ENCODE results near the gene RANBP10.

RANBP10 gene

DNA sequence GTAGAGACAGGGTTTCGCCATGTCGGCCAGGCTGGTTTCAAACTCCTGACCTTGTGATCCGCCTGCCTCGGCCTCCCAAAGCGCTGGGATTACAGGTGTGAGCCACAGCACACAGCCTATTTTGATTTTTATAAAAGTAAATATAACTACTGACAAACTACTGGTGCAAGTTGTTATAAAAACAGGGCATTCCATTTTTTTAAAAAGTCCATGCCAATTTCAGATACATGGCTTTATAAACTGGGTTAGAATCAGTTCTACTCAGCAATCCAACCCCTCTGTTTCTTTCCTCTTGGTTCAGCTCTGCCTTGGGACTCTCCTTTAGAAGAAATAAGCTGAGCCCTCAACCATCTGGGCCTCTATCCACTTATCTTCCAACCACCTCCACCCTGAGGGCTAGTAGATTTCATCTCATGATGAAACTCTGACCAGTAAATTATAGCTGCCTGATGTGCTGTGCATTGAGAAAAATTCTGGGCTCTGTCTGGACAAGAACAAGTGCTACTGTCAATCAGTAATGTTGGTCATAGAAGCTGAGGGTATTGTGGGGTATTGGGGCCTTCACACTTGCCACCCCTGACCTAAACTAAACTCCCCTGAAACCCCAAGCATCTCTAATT is 10.2 kb downstream of the RANBP10 start:
- TF ChIP-seq, protein P1, sequence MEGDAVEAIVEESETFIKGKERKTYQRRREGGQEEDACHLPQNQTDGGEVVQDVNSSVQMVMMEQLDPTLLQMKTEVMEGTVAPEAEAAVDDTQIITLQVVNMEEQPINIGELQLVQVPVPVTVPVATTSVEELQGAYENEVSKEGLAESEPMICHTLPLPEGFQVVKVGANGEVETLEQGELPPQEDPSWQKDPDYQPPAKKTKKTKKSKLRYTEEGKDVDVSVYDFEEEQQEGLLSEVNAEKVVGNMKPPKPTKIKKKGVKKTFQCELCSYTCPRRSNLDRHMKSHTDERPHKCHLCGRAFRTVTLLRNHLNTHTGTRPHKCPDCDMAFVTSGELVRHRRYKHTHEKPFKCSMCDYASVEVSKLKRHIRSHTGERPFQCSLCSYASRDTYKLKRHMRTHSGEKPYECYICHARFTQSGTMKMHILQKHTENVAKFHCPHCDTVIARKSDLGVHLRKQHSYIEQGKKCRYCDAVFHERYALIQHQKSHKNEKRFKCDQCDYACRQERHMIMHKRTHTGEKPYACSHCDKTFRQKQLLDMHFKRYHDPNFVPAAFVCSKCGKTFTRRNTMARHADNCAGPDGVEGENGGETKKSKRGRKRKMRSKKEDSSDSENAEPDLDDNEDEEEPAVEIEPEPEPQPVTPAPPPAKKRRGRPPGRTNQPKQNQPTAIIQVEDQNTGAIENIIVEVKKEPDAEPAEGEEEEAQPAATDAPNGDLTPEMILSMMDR (conservative IDR thresholded peaks at IDR 0.05; ENCODE audit: low read depth, low read length): no peak
- no peak for DNase-seq (ENCODE audit: low read depth)

DNA sequence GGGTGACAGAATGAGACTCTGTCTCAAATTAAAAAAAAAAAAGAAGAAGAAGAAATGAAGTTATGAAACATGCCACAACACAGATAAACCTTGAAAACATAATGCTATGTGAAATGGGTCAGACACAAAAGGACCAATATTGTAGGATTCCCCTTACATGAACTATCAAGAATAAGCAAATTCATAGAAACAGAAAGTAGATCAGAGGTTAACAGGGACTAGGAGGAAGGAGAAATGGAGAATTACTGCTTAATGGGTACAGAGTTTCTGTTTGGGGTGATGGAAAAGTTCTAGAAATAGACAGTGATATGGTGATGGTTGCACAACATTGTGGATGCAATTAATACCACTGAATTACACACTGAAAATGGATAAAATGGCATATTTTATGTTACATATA is 16.3 kb downstream of the RANBP10 start:
- no peak for DNase-seq (ENCODE audit: low read depth)
- H3K4me3 ChIP-seq (ENCODE audit: low read depth, low read length): no peak overlapping the region
- TF ChIP-seq, protein P1 (conservative IDR thresholded peaks at IDR 0.05; ENCODE audit: low read depth, low read length): no peak

More for the DNA sequence above, 10.2 kb downstream of the RANBP10 start:
- H3K4me3 ChIP-seq (ENCODE audit: low read depth, low read length): no peak overlapping the region

DNA sequence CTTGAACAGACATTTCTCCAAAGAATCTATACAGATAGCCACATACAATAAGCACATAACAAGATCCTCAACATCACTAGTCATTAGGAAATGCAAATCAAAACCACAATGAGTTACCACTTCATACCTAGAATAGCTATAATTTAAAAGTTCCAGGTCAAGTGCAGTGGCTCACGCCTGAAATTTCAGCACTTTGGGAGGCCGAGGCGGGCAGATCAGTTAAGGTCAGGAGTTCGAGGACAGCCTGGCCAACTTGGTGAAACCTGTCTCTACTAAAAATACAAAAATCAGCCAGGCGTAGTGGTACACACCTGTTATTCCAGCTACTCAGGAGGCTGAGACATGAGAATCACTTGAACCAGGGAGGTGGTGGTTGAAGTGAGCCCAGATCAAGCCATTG is 19.9 kb downstream of the RANBP10 start:
- TF ChIP-seq, protein P1 (conservative IDR thresholded peaks at IDR 0.05; ENCODE audit: low read depth, low read length): no peak
- no peak overlapping the region for H3K4me3 ChIP-seq (ENCODE audit: low read depth, low read length)
- DNase-seq (ENCODE audit: low read depth): no peak

DNA sequence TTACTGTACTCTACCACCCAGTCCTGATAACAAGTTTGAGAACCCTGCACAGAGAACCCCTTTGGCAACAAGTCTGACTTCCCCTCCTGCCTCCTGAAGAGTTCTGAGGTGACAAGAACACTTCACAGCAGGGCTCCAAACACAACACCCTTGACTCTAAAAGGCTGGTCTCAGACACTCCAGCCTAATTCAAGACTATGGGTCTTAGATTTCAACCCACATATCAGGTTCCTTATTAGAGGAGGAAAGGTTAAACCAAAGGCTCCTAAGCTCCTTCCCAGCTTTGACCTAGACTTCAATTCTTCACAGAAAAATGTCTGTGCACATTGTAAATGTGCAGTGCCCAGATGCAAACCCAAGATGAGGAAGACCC is 23.0 kb downstream of the RANBP10 start:
- no peak overlapping the region for H3K4me3 ChIP-seq (ENCODE audit: low read depth, low read length)
- no peak for DNase-seq (ENCODE audit: low read depth)
- TF ChIP-seq, protein P1 (conservative IDR thresholded peaks at IDR 0.05; ENCODE audit: low read depth, low read length): no peak

DNA sequence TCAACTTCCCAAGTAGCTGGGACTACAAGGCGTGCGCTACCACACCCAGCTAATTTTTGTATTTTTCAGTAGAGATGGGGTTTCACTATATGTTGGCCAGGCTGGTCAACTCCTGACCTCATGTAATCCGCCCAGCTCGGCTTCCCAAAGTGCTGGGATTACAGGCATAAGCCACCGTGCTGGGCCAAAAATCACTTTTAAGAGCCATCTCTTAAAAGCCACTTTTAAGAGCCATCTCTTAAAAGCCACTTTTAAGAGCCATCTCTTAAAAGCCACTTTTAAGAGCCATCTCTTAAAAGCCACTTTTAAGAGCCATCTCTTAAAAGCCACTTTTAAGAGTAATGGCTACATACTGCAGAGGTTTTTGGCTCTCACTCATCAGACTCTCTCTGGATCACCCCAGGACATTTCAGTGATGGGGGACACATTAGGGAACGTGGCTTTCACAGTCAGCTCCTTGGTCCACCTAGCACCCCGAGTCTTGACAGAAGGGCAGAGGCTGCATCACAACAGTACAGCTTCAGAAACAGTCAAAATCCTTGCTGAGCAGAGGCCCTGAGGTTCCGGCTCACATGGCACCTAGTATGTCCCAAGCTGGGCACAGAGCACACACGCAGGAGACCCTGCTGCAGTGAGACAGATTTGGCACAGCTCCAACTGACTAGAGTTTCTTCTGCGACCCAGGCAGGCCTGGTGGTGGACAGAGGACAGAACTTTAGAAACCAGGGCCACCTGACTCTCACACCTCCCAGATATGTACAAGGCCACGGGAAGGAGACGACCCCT is 23.6 kb downstream of the RANBP10 start:
- no peak for DNase-seq (ENCODE audit: low read depth)
- no peak overlapping the region for H3K4me3 ChIP-seq (ENCODE audit: low read depth, low read length)
- TF ChIP-seq, protein P1 (conservative IDR thresholded peaks at IDR 0.05; ENCODE audit: low read depth, low read length): no peak

DNA sequence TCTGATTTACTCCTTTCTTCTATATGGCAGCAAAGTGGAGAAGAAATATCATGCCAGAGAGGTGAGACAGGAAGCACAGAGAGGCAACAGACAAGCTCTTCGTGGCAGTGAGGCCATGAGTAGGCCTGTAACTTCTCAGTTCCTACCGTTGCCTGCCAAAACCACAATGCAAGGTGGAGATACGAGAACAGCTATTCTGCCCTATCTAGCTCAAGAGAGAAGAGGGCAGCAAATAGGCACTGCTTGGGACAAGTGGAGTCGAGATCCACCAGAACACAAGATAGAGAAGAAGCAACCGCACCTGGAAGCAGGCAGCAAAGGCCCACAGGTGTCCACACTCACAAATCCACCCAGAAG is 24.8 kb downstream of the RANBP10 start:
- H3K4me3 ChIP-seq (ENCODE audit: low read depth, low read length): no peak overlapping the region
- TF ChIP-seq, protein P1 (conservative IDR thresholded peaks at IDR 0.05; ENCODE audit: low read depth, low read length): no peak
- no peak for DNase-seq (ENCODE audit: low read depth)
